GM19467 (cell line): ENCODE results near the gene FAM107A.

Experiments used
- ATAC-seq: cut with Tn5 transposase; IDR thresholded peaks from one replicate; pipeline ENCODE4 v1.9.1; 2021; ENCODE audit warnings: mild to moderate bottlenecking, moderate library complexity; ENCODE audit not compliant: unreplicated experiment

The FAM107A gene

GRCh38 chr3:58568572-58569286, 8.5 kb downstream of the FAM107A start:
- ATAC-seq, result no peak

- no peak for ATAC-seq
Measured at GRCh38 chr3:58567251-58567515, 10.0 kb downstream of the FAM107A start.

- no peak for ATAC-seq
Measured at GRCh38 chr3:58566398-58567250, 10.6 kb downstream of the FAM107A start.

- ATAC-seq, result no peak
Measured at GRCh38 chr3:58565621-58566397, 11.4 kb downstream of the FAM107A start.

- ATAC-seq, result no peak
Measured at GRCh38 chr3:58564456-58565160, 12.6 kb downstream of the FAM107A start.

GRCh38 chr3:58564054-58564453, 13.1 kb downstream of the FAM107A start:
- no peak for ATAC-seq

GRCh38 chr3:58563386-58564035, 13.7 kb downstream of the FAM107A start:
- no peak for ATAC-seq

- no peak for ATAC-seq
Measured at GRCh38 chr3:58562498-58562897, 14.7 kb downstream of the FAM107A start.

GRCh38 chr3:58560771-58561311, 16.4 kb downstream of the FAM107A start:
- ATAC-seq, result no peak

GRCh38 chr3:58559586-58559985, 17.6 kb downstream of the FAM107A start:
- no peak for ATAC-seq

- ATAC-seq, result no peak
Measured at GRCh38 chr3:58557491-58557890, 19.7 kb downstream of the FAM107A start.

- ATAC-seq, result no peak
Measured at GRCh38 chr3:58556761-58557221, 20.4 kb downstream of the FAM107A start.

- no peak for ATAC-seq
Measured at GRCh38 chr3:58556001-58556400, 21.2 kb downstream of the FAM107A start.

GRCh38 chr3:58555203-58555602, 22.0 kb downstream of the FAM107A start:
- no peak for ATAC-seq

- ATAC-seq, result no peak
Measured at GRCh38 chr3:58553003-58553402, 24.2 kb downstream of the FAM107A start.

- no peak for ATAC-seq
Measured at GRCh38 chr3:58551636-58552180, 25.5 kb downstream of the FAM107A start.

GRCh38 chr3:58544541-58544940, 32.6 kb downstream of the FAM107A start:
- no peak for ATAC-seq

GRCh38 chr3:58540176-58540858, 36.9 kb downstream of the FAM107A start:
- no peak for ATAC-seq

GRCh38 chr3:58539626-58540025, 37.6 kb downstream of the FAM107A start:
- no peak for ATAC-seq
